ENCODE measurements around the gene CNTLN. TPM values are rescaled to one million over a fixed set of nuclear protein-coding genes. Genes with fewer than 3 reads are reported as not detected.
"Not testable (repeated sequence)": the region's sequence is repeated elsewhere in the genome, so short reads cannot be mapped to it uniquely, and the experiment has no call there.

The CNTLN gene
- total RNA-seq, 4 donors from 2014 or later, result 3.0 to 7.6 (median 3.7) TPM

DNA sequence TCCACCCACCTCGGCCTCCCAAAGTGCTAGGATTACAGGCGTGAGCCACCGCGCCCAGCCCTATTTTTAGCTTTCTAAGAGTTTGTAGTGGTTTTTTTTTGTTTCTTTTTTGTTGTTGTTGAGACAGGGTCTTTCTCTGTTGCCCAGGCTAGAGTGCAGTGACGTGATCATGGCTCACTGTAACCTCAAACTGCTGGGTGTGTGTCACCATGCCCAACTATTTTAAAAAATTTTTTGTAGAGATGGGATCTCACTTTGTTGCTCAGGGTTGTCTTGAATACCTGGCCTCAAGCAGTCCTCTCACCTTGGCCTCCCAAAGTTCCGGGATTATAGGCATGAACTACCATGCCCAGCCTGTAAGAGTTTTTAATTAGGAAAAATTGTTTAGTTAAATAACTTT is 298.7 kb downstream of the CNTLN start:
- Histone ChIP-seq H3K27me3 (no peaks in the 10 kb centered on the region), H3K36me3 (no peaks in the 10 kb centered on the region), H3K4me3 (no peak overlapping the region), H3K9me3 (peaks cover 4% of the 10 kb centered on the region), H3K27ac (no peak overlapping the region), H3K4me1 (no peaks in the 10 kb centered on the region)
- TF ChIP-seq POLR2AphosphoS5 (IDR thresholded peaks at IDR 0.05), result no peak
- no peak for TF ChIP-seq EP300 (IDR thresholded peaks at IDR 0.05)
- no peak for TF ChIP-seq POLR2A (IDR thresholded peaks at IDR 0.05)
- TF ChIP-seq, protein P1, sequence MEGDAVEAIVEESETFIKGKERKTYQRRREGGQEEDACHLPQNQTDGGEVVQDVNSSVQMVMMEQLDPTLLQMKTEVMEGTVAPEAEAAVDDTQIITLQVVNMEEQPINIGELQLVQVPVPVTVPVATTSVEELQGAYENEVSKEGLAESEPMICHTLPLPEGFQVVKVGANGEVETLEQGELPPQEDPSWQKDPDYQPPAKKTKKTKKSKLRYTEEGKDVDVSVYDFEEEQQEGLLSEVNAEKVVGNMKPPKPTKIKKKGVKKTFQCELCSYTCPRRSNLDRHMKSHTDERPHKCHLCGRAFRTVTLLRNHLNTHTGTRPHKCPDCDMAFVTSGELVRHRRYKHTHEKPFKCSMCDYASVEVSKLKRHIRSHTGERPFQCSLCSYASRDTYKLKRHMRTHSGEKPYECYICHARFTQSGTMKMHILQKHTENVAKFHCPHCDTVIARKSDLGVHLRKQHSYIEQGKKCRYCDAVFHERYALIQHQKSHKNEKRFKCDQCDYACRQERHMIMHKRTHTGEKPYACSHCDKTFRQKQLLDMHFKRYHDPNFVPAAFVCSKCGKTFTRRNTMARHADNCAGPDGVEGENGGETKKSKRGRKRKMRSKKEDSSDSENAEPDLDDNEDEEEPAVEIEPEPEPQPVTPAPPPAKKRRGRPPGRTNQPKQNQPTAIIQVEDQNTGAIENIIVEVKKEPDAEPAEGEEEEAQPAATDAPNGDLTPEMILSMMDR (IDR thresholded peaks at IDR 0.05), result no peak
- DNase-seq (ENCODE audit: low spot score in 2 of 2), result no peak
- WGBS, result 95% methylated on average over 6 of the region's 6 CpGs

DNA sequence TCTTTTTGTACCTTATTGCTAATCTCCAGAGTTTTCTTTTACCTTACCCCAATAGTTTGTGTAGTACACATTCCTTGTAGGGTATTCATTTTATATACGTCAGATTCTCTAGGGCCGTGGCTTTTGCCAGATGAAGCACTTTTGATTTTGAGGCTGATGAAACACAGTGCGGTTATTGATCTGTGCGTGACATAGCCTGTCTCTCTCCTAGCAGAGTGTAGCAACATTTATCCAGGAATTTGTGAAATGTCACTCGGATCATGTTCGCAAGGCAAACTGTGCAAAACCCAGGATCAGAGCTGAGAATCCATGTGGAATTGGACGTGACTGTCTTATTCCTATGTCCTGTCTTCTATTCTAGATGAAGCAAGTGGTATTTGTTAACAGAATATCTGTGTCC is 302.0 kb downstream of the CNTLN start:
- Histone ChIP-seq H3K27ac (no peak overlapping the region), H3K36me3 (no peaks in the 10 kb centered on the region), H3K4me3 (no peak overlapping the region), H3K4me1 (no peaks in the 10 kb centered on the region), H3K9me3 (peaks cover 10% of the 10 kb centered on the region), H3K27me3 (no peaks in the 10 kb centered on the region)
- no peak for DNase-seq (ENCODE audit: low spot score in 2 of 2)
- WGBS, result 89% methylated on average over 7 of the region's 7 CpGs
- TF ChIP-seq POLR2A (IDR thresholded peaks at IDR 0.05), result no peak
- TF ChIP-seq EP300 (IDR thresholded peaks at IDR 0.05), result no peak
- TF ChIP-seq, protein P1 (IDR thresholded peaks at IDR 0.05), result no peak

DNA sequence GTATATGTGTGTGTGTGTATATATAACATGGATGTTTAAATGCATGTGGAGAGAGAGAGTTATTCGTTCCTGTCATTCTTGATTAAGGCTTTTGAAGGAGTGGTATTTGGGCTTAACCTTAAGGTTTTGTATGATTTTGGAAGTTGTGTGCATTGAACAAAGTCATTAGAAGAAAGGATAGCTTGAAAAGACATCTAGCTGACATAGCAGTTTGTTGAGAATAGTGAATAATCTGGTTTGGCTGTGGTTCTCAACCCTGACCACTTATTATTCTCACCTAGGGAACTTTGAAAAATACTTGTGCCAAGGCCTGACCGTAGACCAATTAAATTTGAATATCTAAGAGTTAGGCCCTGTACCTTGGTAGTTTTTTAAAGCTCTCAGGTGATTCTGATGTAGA is 303.0 kb downstream of the CNTLN start:
- no peak for DNase-seq (ENCODE audit: low spot score in 2 of 2)
- WGBS, result 96% methylated on average over 2 of the region's 2 CpGs
- Histone ChIP-seq H3K4me1 (no peaks in the 10 kb centered on the region), H3K27me3 (no peaks in the 10 kb centered on the region), H3K9me3 (peaks cover 10% of the 10 kb centered on the region), H3K4me3 (no peak overlapping the region), H3K36me3 (no peaks in the 10 kb centered on the region), H3K27ac (no peak overlapping the region)
- no peak for TF ChIP-seq POLR2A (IDR thresholded peaks at IDR 0.05)
- TF ChIP-seq EP300 (IDR thresholded peaks at IDR 0.05), result no peak
- TF ChIP-seq POLR2AphosphoS5 (IDR thresholded peaks at IDR 0.05), result no peak
- TF ChIP-seq, protein P1 (IDR thresholded peaks at IDR 0.05), result no peak

DNA sequence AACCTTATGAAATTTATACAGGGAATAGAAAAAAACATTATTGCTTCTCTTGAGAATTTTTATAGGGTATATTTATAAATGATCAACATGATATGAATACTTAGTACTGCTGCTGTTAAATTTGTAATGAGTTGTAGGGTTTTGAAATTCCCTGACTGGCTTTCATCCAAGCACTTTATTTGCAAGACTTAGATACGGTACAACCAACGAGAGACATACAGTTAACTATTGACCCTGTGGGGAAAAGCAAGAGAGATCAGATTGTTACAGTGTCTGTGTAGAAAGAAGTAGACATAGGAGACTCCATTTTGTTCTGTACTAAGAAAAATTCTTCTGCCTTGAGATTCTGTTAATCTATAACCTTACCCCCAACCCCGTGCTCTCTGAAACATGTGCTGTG is 310.3 kb downstream of the CNTLN start:
- H3K27me3 ChIP-seq; H3K36me3 ChIP-seq; DNase-seq (ENCODE audit: low spot score in 2 of 2); H3K4me3 ChIP-seq; H3K9me3 ChIP-seq; H3K4me1 ChIP-seq; H3K27ac ChIP-seq: not testable (repeated sequence)
- 91% methylated on average over 3 of the region's 3 CpGs for WGBS

DNA sequence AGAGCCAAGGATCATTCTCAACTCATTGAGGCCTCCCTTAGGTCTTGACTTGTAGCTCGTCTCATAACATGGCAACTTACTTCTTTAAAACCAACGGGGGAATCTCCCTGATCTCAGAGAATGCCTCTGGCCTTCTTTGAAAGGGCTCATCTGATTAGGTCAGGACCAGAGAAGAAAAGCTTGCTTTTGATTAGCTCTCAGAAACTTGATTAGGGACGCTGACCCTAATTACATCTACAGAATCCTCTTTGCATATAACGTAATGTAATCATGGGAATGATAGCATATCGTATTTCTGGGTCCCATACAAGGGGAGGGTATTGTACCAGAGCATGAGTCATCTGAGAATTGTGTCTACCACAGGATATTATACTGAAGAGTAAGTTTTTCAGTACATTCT is 318.9 kb downstream of the CNTLN start:
- 87% methylated on average over 5 of the region's 5 CpGs for WGBS
- TF ChIP-seq POLR2A (IDR thresholded peaks at IDR 0.05) (no peak), EP300 (IDR thresholded peaks at IDR 0.05) (no peak), POLR2AphosphoS5 (IDR thresholded peaks at IDR 0.05) (no peak)
- TF ChIP-seq, protein P1 (IDR thresholded peaks at IDR 0.05), result no peak
- Histone ChIP-seq H3K4me1 (no peaks in the 10 kb centered on the region), H3K27me3 (no peaks in the 10 kb centered on the region), H3K9me3 (no peaks in the 10 kb centered on the region), H3K27ac (no peak overlapping the region), H3K36me3 (no peaks in the 10 kb centered on the region), H3K4me3 (no peak overlapping the region)
- DNase-seq (ENCODE audit: low spot score in 2 of 2), result no peak

DNA sequence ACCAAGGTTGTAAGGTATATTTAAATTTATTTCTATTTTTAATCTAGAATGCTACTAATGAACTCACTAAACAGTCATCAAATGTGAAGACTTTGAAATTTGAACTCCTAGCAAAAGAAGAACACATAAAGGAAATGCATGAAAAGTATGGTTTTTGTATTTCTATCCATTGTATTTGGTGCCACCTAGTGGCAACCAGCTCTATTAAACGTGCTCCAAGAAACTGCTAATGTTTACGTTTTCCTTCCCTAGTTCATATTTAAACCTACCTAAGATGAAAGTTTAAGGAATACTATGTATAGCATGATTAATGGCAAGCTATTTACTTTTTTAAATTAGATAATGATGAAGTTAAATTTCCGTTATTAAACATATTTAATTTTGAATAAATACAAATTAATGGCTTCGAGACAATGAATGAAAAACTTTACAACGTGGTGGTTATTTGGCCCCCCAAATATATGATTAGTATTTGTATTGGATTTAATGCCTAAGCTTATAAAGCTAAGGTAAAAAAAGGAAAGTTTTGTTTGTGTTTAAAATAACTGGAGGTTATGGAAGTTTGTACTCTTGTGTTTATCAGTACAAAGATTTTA is 328.1 kb downstream of the CNTLN start:
- Histone ChIP-seq H3K27me3 (no peaks in the 10 kb centered on the region), H3K4me3 (no peak overlapping the region), H3K27ac (no peak overlapping the region), H3K4me1 (no peaks in the 10 kb centered on the region), H3K9me3 (no peaks in the 10 kb centered on the region), H3K36me3 (no peaks in the 10 kb centered on the region)
- WGBS, result 43% methylated on average over 5 of the region's 5 CpGs
- DNase-seq (ENCODE audit: low spot score in 2 of 2), result no peak
- TF ChIP-seq, protein P1 (IDR thresholded peaks at IDR 0.05), result peak; percentile 28 to 53
- TF ChIP-seq POLR2A (IDR thresholded peaks at IDR 0.05), result no peak
- TF ChIP-seq EP300 (IDR thresholded peaks at IDR 0.05), result no peak
- no peak for TF ChIP-seq POLR2AphosphoS5 (IDR thresholded peaks at IDR 0.05)

All from suprapubic skin (tissue), 4 donors.